ENCODE results near the gene ZNF189.

ZNF189 gene

DNA sequence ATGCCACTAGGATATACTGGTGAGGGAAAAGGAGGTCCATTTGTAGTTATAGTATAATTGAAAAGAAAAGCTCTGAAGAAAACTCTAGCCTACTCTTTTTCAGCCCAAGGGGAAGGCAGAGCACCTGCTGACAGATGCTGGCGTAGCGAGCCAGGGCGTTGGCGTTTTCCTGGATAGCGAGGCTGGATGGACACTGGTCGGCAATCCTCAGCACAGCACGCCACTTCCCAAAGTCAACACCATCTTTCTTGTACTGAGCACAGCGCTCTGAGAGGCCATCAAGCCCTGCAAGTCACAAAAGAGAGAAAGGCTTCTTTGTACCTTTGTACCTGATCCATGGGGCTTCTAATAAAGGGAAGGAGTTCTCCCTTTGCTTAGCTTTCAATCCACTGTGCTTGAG is 28.7 kb downstream of the ZNF189 start:
- no peak for DNase-seq

DNA sequence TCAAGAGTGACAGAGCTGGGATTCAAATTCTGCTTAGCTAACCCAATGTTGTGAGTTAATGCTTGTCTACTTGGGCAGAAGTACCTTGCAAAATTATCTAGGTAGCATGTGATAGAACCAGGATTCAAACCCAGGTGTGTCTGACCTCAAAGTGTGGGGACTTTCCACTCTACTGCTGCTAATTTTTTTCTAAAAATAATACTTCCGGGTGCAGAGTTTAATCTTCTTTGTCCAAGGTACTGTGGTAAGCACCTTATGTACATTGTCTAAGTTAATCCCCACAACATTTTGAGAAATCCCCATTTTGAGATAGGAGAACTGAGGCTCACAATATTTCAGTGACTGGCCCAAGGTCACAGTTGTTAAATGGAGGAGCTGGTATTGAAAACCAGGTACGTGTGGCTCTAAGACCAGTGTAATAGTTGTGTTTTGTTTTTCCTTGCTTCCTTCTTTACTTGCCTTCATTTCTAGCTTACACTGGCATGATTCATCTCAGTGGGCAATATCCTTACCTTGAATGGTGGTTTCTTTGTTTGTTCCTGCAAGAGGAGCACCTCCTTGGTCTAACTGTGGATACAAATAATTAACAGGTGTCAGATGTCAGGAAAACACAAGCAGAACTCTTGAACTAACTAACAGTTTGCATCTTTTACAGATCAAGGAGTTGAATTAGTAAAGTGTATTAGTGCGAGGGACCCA is 29.5 kb downstream of the ZNF189 start:
- DNase-seq = no peak

DNA sequence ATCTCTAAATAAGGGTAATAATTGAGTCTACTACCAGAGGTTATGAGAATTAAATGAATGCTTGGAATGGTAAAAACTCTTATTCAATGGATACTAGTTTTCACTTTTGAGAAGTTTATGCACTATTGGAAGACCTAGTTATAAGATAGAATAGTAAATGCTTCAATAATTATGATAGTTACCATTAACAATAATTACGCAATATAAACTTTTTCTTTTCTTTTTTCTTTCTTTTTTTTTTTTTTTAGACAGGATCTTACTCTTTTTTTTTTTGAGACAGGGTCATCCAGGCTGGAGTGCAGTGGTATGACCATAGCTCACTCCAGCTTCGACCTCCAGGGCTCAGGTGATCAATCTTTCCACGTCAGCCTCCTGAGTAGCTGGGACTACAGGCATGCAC is 30.3 kb downstream of the ZNF189 start:
- DNase-seq = no peak

DNA sequence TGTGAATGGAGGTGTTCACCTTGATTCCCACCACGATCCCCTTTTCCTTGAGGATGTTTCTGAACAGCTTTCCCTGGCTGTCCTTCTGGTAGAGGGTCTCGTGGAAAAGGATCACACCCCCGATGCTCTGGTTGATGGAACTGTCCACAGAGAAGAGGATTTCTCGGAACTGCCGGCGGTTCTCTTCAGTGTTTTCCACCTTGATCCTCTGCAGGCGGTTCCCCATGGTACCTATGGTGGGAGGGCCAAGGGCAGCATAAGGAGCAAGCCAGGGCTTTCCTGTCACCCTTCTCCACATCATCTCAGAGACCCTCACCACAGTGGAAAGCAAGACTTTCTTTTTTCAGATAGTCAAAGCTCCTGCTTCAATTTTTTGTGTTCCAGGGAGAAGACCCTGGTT is 31.1 kb downstream of the ZNF189 start:
- no peak for DNase-seq

DNA sequence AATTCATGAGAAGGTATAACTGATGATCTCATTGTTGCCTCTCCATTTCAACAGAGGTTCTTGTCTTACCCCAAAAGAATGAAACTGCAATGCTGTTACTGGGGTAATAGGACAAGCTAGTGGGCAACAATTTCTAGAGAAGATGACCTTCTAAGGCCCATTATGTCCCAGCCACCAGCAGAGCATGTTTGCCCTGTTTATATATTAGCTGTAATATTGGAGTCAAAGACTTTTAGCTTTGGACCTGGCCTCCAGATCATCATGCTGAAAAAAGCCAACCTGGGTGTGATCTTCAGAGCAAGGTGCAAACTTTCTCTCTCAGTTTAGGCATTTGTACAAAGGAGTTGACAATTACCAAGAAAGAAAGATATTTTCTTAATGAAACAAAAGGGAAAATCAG is 33.5 kb downstream of the ZNF189 start:
- no peak for DNase-seq

DNA sequence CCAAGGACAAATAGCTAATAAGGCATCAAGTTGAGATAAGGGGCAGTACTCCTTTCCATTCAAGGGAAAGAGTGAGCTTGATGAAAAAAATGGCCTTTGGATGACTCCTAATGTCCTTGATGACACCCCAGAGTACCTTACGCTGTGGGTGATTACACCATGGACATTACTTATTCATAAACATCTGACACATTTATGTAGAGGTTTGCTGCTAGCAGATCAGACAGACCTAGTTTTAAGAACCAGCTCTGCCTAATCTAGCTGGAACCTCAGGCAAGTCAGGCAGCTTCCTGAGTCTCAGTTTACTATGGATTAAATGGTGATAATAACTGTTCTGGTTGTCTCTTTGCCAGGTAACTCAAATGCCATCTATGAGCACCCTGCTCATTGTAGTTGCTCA is 34.1 kb downstream of the ZNF189 start:
- no peak for DNase-seq

DNA sequence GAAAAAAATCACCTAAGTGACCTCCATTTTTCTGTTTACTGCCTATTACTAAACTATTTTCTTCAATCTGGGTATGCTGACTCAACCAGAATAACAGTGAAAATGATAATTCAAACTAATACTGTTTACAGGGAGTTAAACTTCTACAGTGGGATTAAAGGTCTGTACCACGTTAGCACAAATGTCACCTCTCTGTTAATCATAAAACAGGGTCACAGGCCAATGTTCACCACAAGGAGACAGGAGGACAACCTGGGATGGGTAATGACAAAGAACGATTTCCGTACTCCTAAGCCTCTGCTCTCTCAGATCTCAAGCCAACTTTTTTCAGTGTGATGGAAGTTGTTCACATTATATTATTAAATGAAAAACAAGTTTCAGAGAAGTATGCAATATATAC is 34.6 kb downstream of the ZNF189 start:
- no peak for DNase-seq

DNA sequence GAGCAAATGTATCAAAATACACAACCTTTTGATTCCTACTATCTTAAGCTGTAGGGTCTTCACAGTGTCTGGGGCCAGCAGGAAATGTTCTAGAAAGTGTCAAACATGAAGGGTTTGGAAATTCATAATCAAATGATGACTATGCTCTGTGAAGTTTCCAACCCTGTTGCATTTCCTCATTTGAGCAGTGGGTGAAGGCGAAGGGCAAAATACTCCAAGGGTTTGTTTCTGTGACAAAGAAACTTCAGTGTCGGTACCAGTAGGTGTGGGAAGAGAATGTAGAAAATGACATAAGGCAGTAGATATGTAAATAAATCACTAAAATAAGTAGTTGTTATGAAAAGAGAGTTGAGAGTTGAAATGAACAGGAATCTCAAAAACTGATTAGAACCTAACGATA is 36.3 kb downstream of the ZNF189 start:
- no peak for DNase-seq

DNA sequence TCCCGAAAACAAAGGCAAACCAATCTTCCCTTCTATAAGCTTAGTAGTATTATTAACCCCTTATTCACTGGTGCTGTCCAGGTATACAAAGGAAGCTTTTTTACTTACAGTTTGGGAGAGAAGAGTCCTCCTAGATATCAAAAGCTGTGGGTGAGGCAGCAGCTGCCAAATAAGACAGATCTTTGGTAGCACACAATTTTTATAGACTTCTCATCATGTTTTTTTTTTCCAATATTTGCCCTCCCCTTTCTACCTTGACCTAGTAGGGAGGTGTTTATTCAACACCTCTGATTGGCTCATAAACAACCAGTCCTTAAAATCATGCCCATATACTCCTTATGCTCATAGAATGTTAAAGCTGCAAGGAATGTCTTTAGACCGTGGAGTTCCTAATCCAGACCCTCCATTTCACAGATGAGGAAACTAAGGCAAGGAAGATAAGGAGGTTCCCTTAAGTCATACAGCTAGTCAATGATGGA is 37.0 kb downstream of the ZNF189 start, which contains the start of gene ALDOB:
Gene ALDOB, minus strand, starts transcription at position 174 of the 479 bp plus-strand sequence. CDS start 4,887 bp downstream, outside the sequence.
- DNase-seq = no peak

DNA sequence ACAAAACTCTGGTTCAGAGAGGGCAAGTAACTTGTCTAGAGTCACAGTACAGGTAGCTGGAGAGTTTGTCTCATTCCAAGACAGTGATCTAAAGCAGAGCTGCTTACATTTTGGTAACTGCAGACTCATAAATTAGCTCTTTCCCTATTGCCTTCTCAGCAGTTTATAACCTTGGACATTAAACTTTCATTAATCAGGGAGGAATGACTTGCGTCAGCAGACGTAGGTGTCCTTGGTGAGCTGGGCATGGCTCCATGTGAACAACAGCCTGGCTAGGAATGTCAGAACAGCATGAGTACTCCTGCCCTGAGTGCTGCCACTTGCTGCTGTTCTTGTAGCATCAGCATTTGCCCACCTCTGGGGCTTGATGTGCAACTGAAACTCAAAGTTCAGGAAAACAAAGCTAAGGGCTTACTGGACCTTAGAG is 39.2 kb downstream of the ZNF189 start:
- no peak for DNase-seq

DNA sequence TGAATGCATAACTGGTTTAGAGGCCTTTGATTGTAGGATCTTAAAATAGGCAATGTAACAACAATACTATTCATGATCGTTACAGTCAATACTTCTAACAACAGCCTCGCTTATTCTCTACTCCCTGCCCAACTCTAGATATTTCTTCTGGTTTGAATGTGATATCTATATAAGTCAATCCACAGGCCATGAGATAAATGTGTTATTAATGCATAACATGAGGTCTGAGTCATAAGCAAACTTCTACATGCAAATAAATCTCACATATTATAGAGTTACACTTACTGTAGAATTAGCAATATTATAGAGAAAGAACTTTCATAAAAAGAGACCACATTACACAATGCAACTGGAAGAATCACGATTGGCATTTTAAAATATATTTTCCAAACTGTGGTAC is 39.9 kb downstream of the ZNF189 start:
- no peak for DNase-seq

DNA sequence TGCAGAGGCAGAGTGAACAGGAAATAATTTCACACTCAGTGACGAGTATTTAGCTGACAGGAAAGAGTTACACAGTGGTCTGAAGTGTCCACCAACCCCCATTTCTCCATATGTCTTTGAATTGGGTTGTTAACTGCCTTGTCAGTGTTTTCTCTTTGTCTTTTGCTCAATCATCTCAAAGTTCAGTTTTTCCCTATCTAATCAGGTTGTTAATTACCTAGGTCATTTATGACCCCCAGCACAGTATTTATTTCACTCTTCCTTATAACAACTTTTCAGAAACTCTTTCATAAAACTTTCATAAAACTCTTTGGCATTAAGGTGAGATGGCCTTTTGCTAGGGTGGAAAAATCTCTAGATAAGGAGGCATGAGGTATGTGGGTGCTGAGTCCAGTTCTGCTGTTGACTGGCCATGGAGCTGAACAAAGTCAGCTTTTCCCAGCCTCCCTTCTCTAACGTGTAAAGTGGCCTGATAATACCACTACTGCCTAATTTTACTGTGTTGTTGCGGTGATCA is 42.1 kb downstream of the ZNF189 start:
- DNase-seq = no peak

DNA sequence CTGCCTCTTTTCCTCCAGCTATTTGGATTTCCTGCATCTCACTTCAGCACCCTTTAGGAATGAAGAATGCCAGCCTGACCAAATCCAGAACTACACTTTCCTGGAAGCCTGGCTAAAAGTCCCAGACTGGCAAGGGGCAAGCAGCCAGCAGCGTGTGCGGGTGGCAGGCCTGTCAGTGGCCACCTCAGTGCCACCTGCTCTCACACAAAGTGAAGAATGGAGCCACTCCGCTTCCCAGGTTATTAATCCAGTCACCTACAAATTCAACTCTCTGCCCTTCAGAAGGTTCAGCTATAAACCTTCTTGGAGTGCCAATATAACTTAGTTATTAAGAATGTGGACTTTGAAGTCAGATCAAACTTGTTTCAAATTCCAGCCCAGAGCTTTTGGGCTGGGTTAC is 43.7 kb downstream of the ZNF189 start:
- no peak for DNase-seq

DNA sequence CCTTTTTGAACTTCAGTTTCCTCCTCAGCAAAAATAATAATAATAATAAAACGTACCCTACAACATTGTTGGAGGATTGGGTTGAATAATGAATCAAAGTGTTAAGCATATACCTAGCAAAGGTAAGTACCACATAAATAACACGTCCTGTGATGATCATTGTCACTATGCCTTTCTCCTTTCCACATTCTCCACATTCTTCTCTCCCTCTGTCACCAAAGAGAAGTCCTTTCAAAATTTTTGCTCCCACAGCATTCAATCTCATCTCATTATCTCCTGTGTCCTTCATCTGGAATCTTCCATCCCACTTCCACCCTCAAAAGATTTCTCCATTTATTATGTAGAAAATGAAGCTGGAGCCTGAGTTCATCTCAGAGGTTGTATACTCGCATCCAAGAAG is 44.1 kb downstream of the ZNF189 start:
- DNase-seq = no peak

DNA sequence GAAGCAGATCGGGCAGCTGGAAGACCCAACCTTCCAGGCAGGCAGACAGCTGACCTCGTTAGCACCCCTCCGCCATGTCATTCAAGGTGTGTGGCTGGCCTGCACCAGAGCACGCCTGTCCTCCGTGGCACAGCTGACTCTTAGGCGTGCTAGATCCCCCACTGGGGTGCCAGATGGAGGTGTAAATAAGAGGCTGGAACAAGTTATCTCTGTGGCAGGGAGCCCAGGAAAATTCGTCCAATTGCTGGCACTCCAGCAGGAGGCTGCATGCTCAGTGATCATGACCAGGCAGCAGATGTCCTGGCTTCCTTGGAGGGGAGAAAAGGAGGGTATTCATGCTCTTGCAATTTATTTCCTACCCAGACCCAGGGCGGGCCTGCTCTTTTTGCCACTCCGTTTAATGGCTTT is 44.7 kb downstream of the ZNF189 start:
- no peak for DNase-seq

DNA sequence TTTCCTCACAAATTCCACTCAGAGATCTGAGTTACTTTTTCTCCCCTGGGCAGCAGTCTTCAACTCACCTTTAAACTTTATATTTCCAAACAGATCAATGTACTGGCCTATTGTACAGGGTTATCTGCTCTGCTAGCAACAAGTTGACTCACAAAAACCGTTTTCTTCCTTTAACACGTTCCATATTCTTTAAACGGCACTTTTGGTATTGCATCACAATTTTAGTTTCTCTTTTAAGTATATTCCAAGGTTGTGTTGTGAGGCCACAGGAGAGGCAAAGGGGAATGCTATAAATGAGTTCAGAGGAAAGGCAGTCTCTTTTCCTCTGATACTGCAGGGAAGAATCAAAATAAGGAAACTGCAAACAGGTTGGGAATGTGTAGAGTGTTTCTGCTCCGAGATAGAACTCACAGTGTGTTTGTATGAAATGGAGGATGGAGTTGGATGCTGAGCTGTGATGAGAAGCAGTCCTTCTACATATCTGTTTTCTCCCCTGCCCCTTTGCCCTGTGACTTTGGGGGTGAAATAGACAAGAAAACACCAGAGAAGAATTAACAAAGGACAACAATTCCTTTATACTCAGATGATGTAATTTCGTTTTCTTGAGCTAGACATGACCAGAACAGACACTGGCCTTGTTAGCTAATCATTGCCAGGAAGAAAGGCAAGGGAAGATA is 46.8 kb downstream of the ZNF189 start:
- no peak for DNase-seq

DNA sequence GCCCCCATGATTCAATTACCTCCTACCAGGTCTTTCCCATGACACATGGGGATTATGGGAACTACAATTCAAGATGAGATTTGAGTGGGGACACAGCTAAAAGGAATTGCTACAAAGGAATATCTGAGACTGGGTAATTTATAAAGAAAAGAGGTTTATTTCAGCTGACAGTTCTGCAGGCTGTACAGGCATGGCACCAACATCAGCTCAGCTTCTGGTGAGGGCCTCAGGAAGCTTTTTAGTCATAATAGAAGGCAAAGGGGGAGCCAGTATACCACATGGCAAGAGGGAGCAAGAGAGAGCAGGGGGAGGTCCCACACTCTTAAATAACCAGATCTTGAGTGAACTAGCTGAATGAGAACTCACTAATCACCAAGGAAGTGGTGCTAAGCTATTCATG is 48.1 kb downstream of the ZNF189 start:
- DNase-seq = no peak

DNA sequence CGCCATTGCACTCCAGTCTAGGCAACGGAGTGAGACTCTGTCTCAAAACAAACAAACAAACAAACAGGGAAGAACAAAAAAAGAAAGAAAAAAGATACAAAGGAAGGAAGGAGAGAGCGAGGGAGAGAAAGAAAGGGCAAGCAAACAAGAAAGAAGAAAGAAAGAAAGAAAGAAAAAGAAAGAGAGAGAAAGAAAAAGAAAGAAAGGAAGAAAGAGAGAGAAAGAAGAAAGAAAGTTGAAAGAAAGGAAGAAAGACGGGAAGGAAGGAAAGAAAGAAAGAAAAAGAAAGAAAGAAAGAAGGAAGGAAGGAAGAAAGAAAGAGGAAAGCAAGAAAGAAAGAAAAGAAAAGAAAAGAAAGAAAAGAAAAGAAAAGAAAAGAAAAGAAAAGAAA is 50.0 kb downstream of the ZNF189 start:
- DNase-seq = no peak

DNA sequence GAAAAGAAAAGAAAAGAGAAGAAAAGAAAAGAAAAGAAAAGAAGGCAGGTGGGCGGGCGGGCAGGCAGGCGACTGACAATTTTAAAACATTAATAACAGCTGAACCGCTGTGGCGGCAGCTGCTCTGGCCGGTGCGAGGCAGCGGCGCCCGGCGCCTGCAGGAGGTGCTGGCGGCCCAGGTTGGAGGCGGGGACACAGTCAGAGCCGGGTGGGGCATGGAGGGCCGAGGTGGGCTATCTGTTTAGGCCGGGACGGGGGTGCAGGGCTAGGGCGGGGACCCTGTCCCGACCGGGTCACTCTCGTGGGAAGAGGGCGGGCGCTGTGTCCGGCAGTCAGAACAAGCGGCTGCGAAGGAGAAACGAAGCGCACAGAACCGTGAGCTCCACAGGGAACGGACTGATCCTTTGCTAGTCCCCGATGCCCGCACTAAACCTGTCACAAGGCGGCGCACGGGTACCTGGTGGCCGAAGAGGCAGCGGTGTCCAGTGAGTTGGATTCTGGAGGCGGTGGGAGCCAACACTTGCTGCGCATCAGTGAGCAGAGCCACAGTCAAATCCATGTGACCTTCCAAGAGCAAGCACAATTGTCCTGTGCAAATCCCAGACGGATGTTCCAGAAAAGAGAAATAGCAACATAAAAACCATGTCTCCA is 50.5 kb downstream of the ZNF189 start:
- peak; percentile 19 for DNase-seq

DNA sequence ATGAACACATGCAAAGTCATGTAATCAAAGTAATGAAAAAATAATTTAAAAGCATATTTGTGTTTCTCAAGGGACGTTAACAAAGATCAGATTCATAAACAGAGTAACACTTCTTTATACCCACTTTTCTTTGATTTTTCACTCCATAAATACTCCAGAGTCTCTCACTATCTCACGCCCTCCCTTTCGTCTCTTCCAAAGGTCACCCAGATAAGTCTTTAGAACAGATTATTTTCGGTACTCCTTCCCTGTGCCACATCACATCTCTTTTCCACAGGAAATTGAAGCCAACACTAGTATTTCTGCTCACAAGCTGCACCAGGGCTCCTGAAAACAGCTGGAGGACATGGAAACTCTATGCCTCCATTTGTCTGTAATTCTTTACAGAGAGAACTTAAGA is 52.3 kb downstream of the ZNF189 start:
- no peak for DNase-seq

DNA sequence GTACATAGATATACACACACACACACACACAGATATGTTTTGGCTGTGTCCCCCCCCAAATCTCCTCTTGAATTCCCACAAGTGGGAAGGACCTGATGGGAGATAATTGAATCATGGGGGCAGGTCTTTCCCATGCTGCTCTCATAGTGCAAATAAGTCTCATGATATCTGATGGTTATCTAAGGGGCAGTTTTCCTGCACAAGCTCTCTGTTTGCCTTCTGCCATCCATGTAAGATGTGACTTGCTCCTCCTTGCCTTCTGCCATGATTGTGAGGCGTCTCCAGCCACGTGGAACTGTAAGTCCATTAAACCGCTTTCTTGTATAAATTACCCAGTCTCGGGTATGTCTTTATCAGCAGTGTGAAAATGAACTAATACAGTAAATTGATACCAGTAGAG is 52.8 kb downstream of the ZNF189 start:
- DNase-seq = no peak

DNA sequence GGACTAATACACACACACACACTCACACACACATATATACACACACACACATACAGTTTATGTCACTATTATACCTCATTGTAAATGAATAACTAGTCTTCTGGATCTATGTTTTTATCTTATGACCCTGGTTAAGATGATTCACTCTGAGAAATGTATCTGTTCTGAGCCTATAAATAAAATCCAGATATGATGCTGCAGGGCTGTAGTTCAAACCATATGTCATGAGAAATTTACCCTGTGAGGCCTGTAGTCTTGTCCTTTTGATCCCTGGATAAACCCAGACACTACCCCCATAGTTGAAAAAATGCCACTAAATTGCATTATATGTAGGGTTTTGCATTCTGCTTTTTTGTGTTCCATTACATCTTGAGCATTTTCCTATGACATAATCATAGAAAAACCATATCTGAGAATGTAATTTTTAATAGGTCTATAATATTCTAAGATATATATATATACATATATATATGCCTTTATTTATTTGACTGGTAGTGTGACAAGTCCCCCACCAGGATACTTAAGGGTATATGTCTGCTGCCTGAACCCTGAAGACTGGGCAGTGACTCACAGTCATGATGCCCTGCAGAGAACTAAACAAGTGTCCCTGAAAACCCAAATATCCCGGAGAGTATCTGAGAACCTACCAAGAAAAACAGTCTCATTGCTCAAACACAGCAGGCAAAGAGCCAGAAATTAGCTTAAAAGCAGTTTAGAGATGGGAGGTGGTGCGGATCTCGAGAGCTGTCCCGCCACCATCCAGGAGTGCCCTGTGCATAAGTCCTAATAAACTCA is 55.3 kb downstream of the ZNF189 start:
- no peak for DNase-seq

DNA sequence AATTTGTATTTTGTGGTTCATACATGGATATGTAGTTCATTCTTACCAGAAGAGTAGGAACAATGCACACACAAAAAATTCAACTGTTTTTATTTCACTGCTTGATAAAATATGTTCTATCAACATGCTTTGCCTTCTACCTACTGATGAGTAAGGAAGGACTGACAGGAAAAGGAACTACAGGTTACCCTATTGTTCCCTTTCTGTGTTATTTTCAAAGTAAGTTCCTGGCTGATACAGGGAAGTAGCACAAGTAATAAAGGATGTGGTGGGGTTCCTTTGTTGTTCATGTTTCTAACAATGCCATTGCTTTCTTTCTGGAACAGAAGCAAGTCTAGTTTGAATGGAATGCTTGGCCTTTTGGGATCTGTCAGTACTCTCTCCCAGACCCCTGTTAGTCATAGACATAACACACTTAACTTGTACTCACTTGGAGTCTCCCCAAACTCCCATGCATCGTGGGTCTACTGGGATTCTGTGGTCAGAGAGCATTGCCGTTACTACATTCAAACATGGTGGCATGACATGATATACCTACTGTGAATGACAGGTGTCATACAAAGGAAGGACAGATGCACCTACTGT is 57.1 kb downstream of the ZNF189 start:
- DNase-seq = no peak

Measured in inflammatory macrophage treated with lipopolysaccharide for 4 hours (primary cell).